Uterus (tissue), 4 donors: ENCODE results near the gene ARHGEF10L. TPM values are rescaled to one million over a fixed set of nuclear protein-coding genes. Genes with fewer than 3 reads are reported as not detected.

Experiments used
- DNase-seq, 2 donors: peaks; one replicate each; pipeline ENCODE4 v3.0.0-alpha.2; 2019 to 2020
- H3K27ac ChIP-seq, 2 donors: fragments of 200-600 bp; sonication (generic); 1 replicate in 1 of 2; 2 replicates in 1 of 2; pipeline ENCODE4 v1.5.1; 2016 to 2018
- H3K27me3 ChIP-seq, 2 donors: fragments of 200-600 bp; sonication (generic); one replicate each; pipeline ENCODE4 v1.5.1; 2018 to 2019; ENCODE audit warnings: control low read depth in 1 of 2
- H3K36me3 ChIP-seq, 2 donors: fragments of 200-600 bp; sonication (generic); one replicate each; pipeline ENCODE4 v1.5.1; 2019; ENCODE audit warnings: control low read depth in 1 of 2
- H3K4me1 ChIP-seq, 2 donors: fragments of 200-600 bp; sonication (generic); one replicate each; pipeline ENCODE4 v1.5.1; 2018 to 2019; ENCODE audit warnings: control low read depth in 1 of 2
- H3K4me3 ChIP-seq, 2 donors: fragments of 200-600 bp; sonication (generic); 1 replicate in 1 of 2; 2 replicates in 1 of 2; pipeline ENCODE4 v1.5.1; 2018 to 2019; ENCODE audit warnings: mild to moderate bottlenecking in 1 of 2
- H3K9me3 ChIP-seq, 2 donors: fragments of 200-600 bp; sonication (generic); one replicate each; pipeline ENCODE4 v1.5.1; 2019; ENCODE audit warnings: control low read depth in 1 of 2
- CTCF ChIP-seq, 4 experiments: fragments of 200-600 bp in 2 of 4; fragments of 450-650 bp in 2 of 4; sonication (generic) in 2 of 4; IDR thresholded peaks; one replicate each; pipeline ENCODE4 v1.5.1; 2016 to 2019; ENCODE audit warnings: antibody characterized with exemption in 4 of 4, mild to moderate bottlenecking in 2 of 4, moderate library complexity in 1 of 4
- POLR2A ChIP-seq, 2 donors: fragments of 450-650 bp; IDR thresholded peaks; one replicate each; pipeline ENCODE4 v1.6.1; 2016; ENCODE audit warnings: antibody characterized with exemption in 2 of 2, mild to moderate bottlenecking in 1 of 2, moderate library complexity in 1 of 2
- intact Hi-C: fragments of 100-400 bp; cut with DNase I; formaldehyde crosslinking; loops from one replicate; pipeline ENCODE4 v1.15.1; 2023; ENCODE audit warnings: low total_unique reads
- total RNA-seq, 4 donors: library from RNA; depleted of rRNA in 3 of 4; stranded (reverse); fragments of >200 nt in 3 of 4; gene quantifications; one replicate each; pipeline versions ENCODE4 v1.1.0 to v1.2.4, GENCODE V29; 2014 to 2023
- donor health status: DM: yes; HTN: yes; CAD: no.

ARHGEF10L gene
- total RNA-seq, 4 donors from 2014 or later = 5.6 to 61.9 (median 19.1) TPM

GRCh38 chr1:17524645-17525044, 14.9 kb upstream of the ARHGEF10L start:
- Histone ChIP-seq H3K9me3 (no peaks in the 10 kb centered on the region), H3K27me3 (no peaks in the 10 kb centered on the region), H3K36me3 (no peaks in the 10 kb centered on the region), H3K4me3 (no peak overlapping the region), H3K4me1 (peaks cover 0 to 3% of the 10 kb centered on the region in 2 donors), H3K27ac (no peak overlapping the region)
- DNase-seq = no peak
- TF ChIP-seq CTCF (IDR thresholded peaks at IDR 0.05) = no peak
- TF ChIP-seq POLR2A (IDR thresholded peaks at IDR 0.05) = no peak
- intact Hi-C loops = no loop called here

DNA sequence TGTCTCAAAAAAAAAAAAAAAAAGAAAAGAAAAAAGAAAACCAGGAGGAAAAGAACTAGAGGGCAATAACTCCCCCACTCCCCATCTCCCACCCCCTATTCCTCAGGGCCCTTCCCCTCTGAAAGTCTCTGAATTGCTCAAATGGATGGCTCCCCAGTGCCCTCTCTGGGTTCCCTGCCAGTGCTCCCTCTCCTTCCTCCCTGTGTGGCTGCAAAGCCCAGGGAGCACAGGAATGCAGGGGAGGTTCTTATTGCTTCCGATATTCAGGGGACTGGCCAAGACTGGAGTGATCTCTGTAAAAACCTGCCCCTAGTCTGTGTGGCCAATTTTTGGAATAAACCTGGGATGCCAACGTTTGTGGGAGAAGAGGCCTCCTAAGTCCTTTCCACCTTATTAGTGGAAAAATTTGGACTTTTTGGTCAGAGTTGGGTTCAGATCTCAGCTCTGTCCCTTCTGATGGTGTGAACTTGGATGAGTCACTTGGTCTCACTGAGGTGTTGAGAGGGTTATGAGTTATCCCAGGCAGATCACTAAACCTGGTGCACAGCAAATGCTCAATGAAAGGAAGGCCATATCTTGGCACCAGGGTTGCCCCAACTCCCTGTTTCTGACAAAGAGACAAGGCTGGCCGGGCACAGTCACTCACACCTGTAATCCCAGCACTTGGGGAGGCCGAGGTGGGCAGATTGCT, 13.4 kb upstream of the ARHGEF10L start:
- no peaks in the 10 kb centered on the region for H3K36me3 ChIP-seq
- H3K9me3 ChIP-seq = no peaks in the 10 kb centered on the region
- peaks cover 0 to 3% of the 10 kb centered on the region in 2 donors for H3K4me1 ChIP-seq
- no peaks in the 10 kb centered on the region for H3K27me3 ChIP-seq
- no peak overlapping the region for H3K4me3 ChIP-seq
- no peak for TF ChIP-seq CTCF (IDR thresholded peaks at IDR 0.05)
- no peak for TF ChIP-seq POLR2A (IDR thresholded peaks at IDR 0.05)
- intact Hi-C loops = no loop called here
- DNase-seq = no peak
- peak overlapping the region; percentile 55 to 73 for H3K27ac ChIP-seq

DNA sequence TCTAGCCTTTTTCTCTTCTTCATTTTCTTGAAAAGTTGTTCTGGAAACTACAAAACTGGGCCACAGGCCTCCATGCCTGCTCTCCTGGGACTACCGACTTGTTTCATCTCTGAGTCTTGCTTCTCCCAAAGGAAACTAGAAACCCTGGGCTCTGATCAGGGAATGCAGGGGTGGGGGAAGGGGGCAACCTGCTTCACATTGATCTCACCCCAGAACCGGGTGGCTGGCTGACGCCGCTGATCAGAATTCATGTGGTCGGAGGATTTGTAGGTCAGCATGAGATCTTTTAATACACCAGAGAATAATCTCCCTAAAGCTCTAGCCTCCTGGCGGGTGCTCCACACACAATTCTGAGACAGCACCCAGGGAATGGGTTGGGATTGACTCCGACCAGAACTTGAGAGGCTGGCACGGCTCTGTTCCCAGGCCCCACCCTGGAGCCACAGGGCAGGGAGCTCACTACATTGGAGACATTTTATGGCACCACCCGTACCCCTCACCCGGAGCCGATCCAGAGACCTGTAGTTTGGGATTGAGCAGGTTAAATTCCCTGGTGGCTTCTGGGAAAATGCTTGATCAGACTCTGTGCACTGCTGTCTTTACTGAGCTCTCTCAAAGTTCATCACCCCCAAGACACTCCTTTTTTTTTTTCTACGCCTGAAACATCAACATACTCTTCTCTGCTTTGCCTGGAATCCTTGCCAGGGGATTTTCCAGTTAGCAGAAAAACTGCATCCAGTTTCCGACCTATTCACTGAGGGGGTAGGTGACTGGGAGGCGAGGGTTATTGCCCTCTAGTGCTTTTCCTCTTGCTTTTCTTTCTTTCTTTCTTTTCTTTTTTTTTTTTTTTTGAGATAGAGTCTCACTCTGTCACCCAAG, 12.2 kb upstream of the ARHGEF10L start:
- peaks cover 0 to 3% of the 10 kb centered on the region in 2 donors for H3K4me1 ChIP-seq

GRCh38 chr1:17529381-17529780, 10.1 kb upstream of the ARHGEF10L start:
- Histone ChIP-seq H3K4me1 (peaks cover 0 to 3% of the 10 kb centered on the region in 2 donors), H3K27ac (no peak overlapping the region), H3K36me3 (no peaks in the 10 kb centered on the region), H3K27me3 (no peaks in the 10 kb centered on the region), H3K4me3 (no peak overlapping the region), H3K9me3 (no peaks in the 10 kb centered on the region)
- TF ChIP-seq POLR2A (IDR thresholded peaks at IDR 0.05) (no peak), CTCF (IDR thresholded peaks at IDR 0.05) (no peak)
- intact Hi-C loops = no loop called here
- DNase-seq = no peak

More for the DNA sequence above, 12.2 kb upstream of the ARHGEF10L start:
- no peaks in the 10 kb centered on the region for H3K27me3 ChIP-seq
- no peak overlapping the region for H3K4me3 ChIP-seq
- no peak for TF ChIP-seq CTCF (IDR thresholded peaks at IDR 0.05)
- no peak for TF ChIP-seq POLR2A (IDR thresholded peaks at IDR 0.05)
- H3K9me3 ChIP-seq = no peaks in the 10 kb centered on the region
- intact Hi-C loops = no loop called here
- DNase-seq = peak in 1 of 2 donors; percentile 32
- H3K27ac ChIP-seq = peak overlapping the region; percentile 55 to 73
- H3K36me3 ChIP-seq = no peaks in the 10 kb centered on the region

DNA sequence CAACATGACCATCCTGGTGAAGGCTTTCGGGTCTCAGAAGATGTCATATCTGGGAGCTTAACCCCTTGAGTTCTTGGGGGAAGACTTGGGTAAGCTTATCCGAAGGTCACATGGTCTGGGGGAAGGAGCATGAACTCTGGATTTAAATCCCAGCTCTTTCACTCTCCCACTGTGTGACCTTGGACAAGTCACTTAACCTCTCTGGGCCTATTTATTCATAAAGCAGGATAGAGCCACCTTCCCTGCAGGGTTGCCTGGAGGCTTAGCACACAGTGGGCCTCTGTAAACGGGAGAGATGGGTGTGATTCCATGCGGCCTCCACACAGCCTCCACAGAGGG, 8.2 kb upstream of the ARHGEF10L start:
- no peaks in the 10 kb centered on the region for H3K36me3 ChIP-seq
- TF ChIP-seq POLR2A (IDR thresholded peaks at IDR 0.05) = no peak
- TF ChIP-seq CTCF (IDR thresholded peaks at IDR 0.05) = no peak
- H3K9me3 ChIP-seq = no peaks in the 10 kb centered on the region
- H3K27ac ChIP-seq = peak overlapping the region; percentile 82 to 85
- H3K27me3 ChIP-seq = no peaks in the 10 kb centered on the region
- no peak overlapping the region for H3K4me3 ChIP-seq
- H3K4me1 ChIP-seq = peaks cover 0 to 3% of the 10 kb centered on the region in 2 donors
- intact Hi-C loops = no loop called here
- DNase-seq = no peak
